IMR-90 (cell line): ENCODE measurements around the gene ADM2. TPM values are rescaled to one million over a fixed set of nuclear protein-coding genes. Genes with fewer than 3 reads are reported as not detected.

Source experiments
- ATAC-seq: fragments of 200-7000 bp; cut with Tn5 transposase; 2 replicates; pipeline ENCODE4 v1.9.1; 2020; ENCODE audit warnings: low read depth, mild to moderate bottlenecking, moderate library complexity
- BruUV-seq: library from RNA; stranded (reverse); fragments of 400-500 nt; replicated peaks from 2 replicates; lab custom pipeline; 2021; lab: Mats Ljungman, UMichigan
- CTCF ChIA-PET: fragments of 300-600 bp; formaldehyde crosslinking; extraction: SDS; loops from one replicate; lab custom pipeline; 2021; ENCODE audit warnings: antibody characterized with exemption; lab: Yijun Ruan, JAX
- POLR2A ChIA-PET: fragments of 300-600 bp; sonication (Branson Sonifier 250); formaldehyde crosslinking; loops from one replicate; lab custom pipeline; 2022; ENCODE audit warnings: antibody characterized with exemption; ENCODE audit not compliant: unreplicated experiment; lab: Charles Lee
- DNase-seq: peaks from one replicate; pipeline ENCODE4 v3.0.0; 2013
- H2AFZ ChIP-seq: replicated peaks from 2 replicates; pipeline ENCODE3; 2013; ENCODE audit warnings: low read length, mild to moderate bottlenecking; ENCODE audit not compliant: poor library complexity
- H2AK5ac ChIP-seq: 2 replicates; pipeline ENCODE4 v1.6.1; 2013; ENCODE audit warnings: low read depth, low read length, inconsistent platforms
- H2AK9ac ChIP-seq: replicated peaks from 2 replicates; pipeline ENCODE3; 2013; ENCODE audit warnings: mild to moderate bottlenecking, low read depth, low read length, moderate library complexity; ENCODE audit not compliant: poor library complexity
- H2BK120ac ChIP-seq: 2 replicates; pipeline ENCODE4 v1.6.1; 2013; ENCODE audit warnings: low read depth, low read length, inconsistent platforms
- H2BK15ac ChIP-seq: 3 replicates; pipeline ENCODE4 v1.6.1; 2013; ENCODE audit warnings: low read depth, low read length, inconsistent platforms
- H2BK20ac ChIP-seq: 2 replicates; pipeline ENCODE4 v1.6.1; 2013; ENCODE audit warnings: low read depth, mild to moderate bottlenecking, inconsistent platforms, low read length, moderate library complexity
- H2BK5ac ChIP-seq: 2 replicates; pipeline ENCODE4 v1.6.1; 2013; ENCODE audit warnings: mild to moderate bottlenecking, low read depth, low read length, inconsistent platforms; ENCODE audit not compliant: poor library complexity, severe bottlenecking
- H3K14ac ChIP-seq: replicated peaks from 2 replicates; pipeline ENCODE4 v1.6.1; 2013; ENCODE audit warnings: low read depth, low read length, inconsistent platforms
- H3K18ac ChIP-seq: 2 replicates; pipeline ENCODE4 v1.6.1; 2013; ENCODE audit warnings: low read depth, low read length, control low read depth
- H3K23ac ChIP-seq: 2 replicates; pipeline ENCODE4 v1.6.1; 2013; ENCODE audit warnings: low read depth, low read length, inconsistent platforms
- H3K27ac ChIP-seq: 2 replicates; pipeline ENCODE4 v1.5.1; 2013; ENCODE audit warnings: mild to moderate bottlenecking, control low read depth, low read length; ENCODE audit not compliant: insufficient read depth
- H3K27me3 ChIP-seq: 2 replicates; pipeline ENCODE4 v1.6.1; 2013; ENCODE audit warnings: low read length; ENCODE audit not compliant: control insufficient read depth, insufficient read depth
- H3K36me3 ChIP-seq: 2 replicates; pipeline ENCODE4 v1.6.1; 2013; ENCODE audit warnings: low read length, mixed read lengths; ENCODE audit not compliant: control insufficient read depth, insufficient read depth
- H3K4ac ChIP-seq: 2 replicates; pipeline ENCODE4 v1.6.1; 2013; ENCODE audit warnings: low read depth, low read length, inconsistent platforms
- H3K4me1 ChIP-seq: 2 replicates; pipeline ENCODE4 v1.6.1; 2013; ENCODE audit warnings: low read length, mixed read lengths; ENCODE audit not compliant: control insufficient read depth, insufficient read depth
- H3K4me2 ChIP-seq: 2 replicates; pipeline ENCODE4 v1.6.1; 2013; ENCODE audit warnings: low read depth, mild to moderate bottlenecking, control low read depth, low read length, moderate library complexity
- H3K4me3 ChIP-seq: 2 replicates; pipeline ENCODE4 v1.5.1; 2013; ENCODE audit warnings: low read depth, mild to moderate bottlenecking, control low read depth, low read length, moderate library complexity; ENCODE audit not compliant: insufficient read depth
- H3K56ac ChIP-seq: 2 replicates; pipeline ENCODE4 v1.6.1; 2013; ENCODE audit warnings: low read length, inconsistent platforms; ENCODE audit not compliant: insufficient read depth; ENCODE audit errors: extremely low read depth
- H3K79me1 ChIP-seq, 2 experiments: 2 replicates each; pipeline ENCODE4 v1.6.1; 2013; ENCODE audit warnings: low read length in 2 of 2, inconsistent platforms in 1 of 2, low read depth in 1 of 2
- H3K9ac ChIP-seq: 2 replicates; pipeline ENCODE4 v1.6.1; 2013; ENCODE audit warnings: low read depth, low read length, control low read depth
- H3K9me1 ChIP-seq: 2 replicates; pipeline ENCODE4 v1.6.1; 2013; ENCODE audit warnings: low read length, inconsistent platforms; ENCODE audit not compliant: insufficient read depth
- H3K9me3 ChIP-seq: 2 replicates; pipeline ENCODE4 v1.6.1; 2013; ENCODE audit warnings: low read length; ENCODE audit not compliant: control insufficient read depth, insufficient read depth
- H4K20me1 ChIP-seq: 2 replicates; pipeline ENCODE4 v1.6.1; 2013; ENCODE audit warnings: low read length, inconsistent platforms; ENCODE audit not compliant: insufficient read depth
- H4K5ac ChIP-seq: 2 replicates; pipeline ENCODE4 v1.6.1; 2013; ENCODE audit warnings: mild to moderate bottlenecking, low read depth, low read length, control low read depth
- H4K8ac ChIP-seq, 2 experiments: 2 replicates each; pipeline ENCODE4 v1.6.1; 2013; ENCODE audit warnings: low read depth in 2 of 2, low read length in 2 of 2, control low read depth in 1 of 2, inconsistent platforms in 1 of 2
- H4K91ac ChIP-seq: 2 replicates; pipeline ENCODE4 v1.6.1; 2013; ENCODE audit warnings: low read depth, low read length, inconsistent platforms; ENCODE audit not compliant: insufficient read depth
- CEBPB ChIP-seq: IDR thresholded peaks from 2 replicates; pipeline ENCODE4 v1.6.1; 2012; ENCODE audit warnings: low read depth, low read length, improper control_type of control experiment
- CHD1 ChIP-seq: IDR thresholded peaks from 2 replicates; pipeline ENCODE4 v1.6.1; 2012; ENCODE audit warnings: low read depth, low read length, improper control_type of control experiment
- FOS ChIP-seq: fragments of 150-350 bp; IDR thresholded peaks from 2 replicates; pipeline ENCODE4 v1.6.1; 2016; ENCODE audit warnings: low read depth, low read length
- NFE2L2 ChIP-seq: fragments of 150-350 bp; IDR thresholded peaks from 2 replicates; pipeline ENCODE4 v1.6.1; 2016; ENCODE audit warnings: low read depth, mild to moderate bottlenecking, low read length
- POLR2A ChIP-seq: IDR thresholded peaks from 2 replicates; pipeline ENCODE4 v1.6.1; 2012; ENCODE audit warnings: mild to moderate bottlenecking, low read depth, low read length
- RAD21 ChIP-seq: IDR thresholded peaks from 2 replicates; pipeline ENCODE4 v1.6.1; 2012; ENCODE audit warnings: low read length, improper control_type of control experiment
- RCOR1 ChIP-seq: IDR thresholded peaks from 2 replicates; pipeline ENCODE4 v1.6.1; 2012; ENCODE audit warnings: mild to moderate bottlenecking, low read length, improper control_type of control experiment; ENCODE audit not compliant: insufficient replicate concordance
- RFX5 ChIP-seq: IDR thresholded peaks from 2 replicates; pipeline ENCODE4 v1.8.0; 2012; ENCODE audit warnings: low read depth, mild to moderate bottlenecking, low read length, moderate library complexity
- SMC3 ChIP-seq: fragments of 150-350 bp; IDR thresholded peaks from 2 replicates; pipeline ENCODE4 v1.6.1; 2016; ENCODE audit warnings: low read depth, mild to moderate bottlenecking, antibody characterized with exemption, low read length, moderate library complexity
- USF2 ChIP-seq: fragments of 150-350 bp; IDR thresholded peaks from 2 replicates; pipeline ENCODE4 v1.6.1; 2017; ENCODE audit warnings: mild to moderate bottlenecking, antibody characterized with exemption, low read length, low read depth
- WGBS, 2 experiments: methylation state at CpG; one replicate each; pipeline versions ENCODE4 v1.1.5 to v1.1.7; 2013; ENCODE audit warnings: missing lambda C conversion rate in 2 of 2; ENCODE audit not compliant: insufficient read length in 1 of 2; ENCODE audit errors: extremely low coverage in 2 of 2; 5-methylcytosine and 5-hydroxymethylcytosine counted together
- dilution Hi-C: fragments of 300-500 bp; cut with HindIII; formaldehyde crosslinking; loops from one replicate; pipeline ENCODE4 v1.14.3; 2018; ENCODE audit warnings: low sequenced_read_pairs; ENCODE audit not compliant: unreplicated experiment
- in situ Hi-C: fragments of 300-500 bp; cut with MboI; formaldehyde crosslinking; loops from 3 replicates; pipeline ENCODE4 v1.14.3; 2019; ENCODE audit warnings: low sequenced_read_pairs, inconsistent platforms, mixed read lengths
- intact Hi-C: fragments of 100-400 bp; cut with micrococcal nuclease; formaldehyde crosslinking; loops from 2 replicates; pipeline ENCODE4 v1.10.0; 2022
- polyA plus RNA-seq, 3 experiments: library from polyadenylated mRNA; depleted of rRNA; stranded (reverse); fragments of >200 nt; gene quantifications; 2 replicates each; pipeline ENCODE4 v1.2.3, GENCODE V29; 2012; ENCODE audit warnings: low replicate concordance in 1 of 3
- total RNA-seq: library from RNA; depleted of rRNA; stranded (reverse); fragments of >200 nt; gene quantifications from 2 replicates; pipeline ENCODE4 v1.2.3, GENCODE V29; 2012

ADM2 gene
- total and polyA plus RNA-seq, 2 of the 4 experiments (the other 2 are of a cell fraction), result 0.18 to 2.3 TPM

- in situ Hi-C loops (no loop called here), dilution Hi-C loops (no loop called here), intact Hi-C loops (no loop called here)
- 97% methylated on average over 21 of the region's 24 CpGs; no CpG with 5 or more reads in 1 of the 2 experiments for WGBS, 2 experiments
- H3K4me1 ChIP-seq, result no peaks in the 10 kb centered on the region
- no peak overlapping the region for H4K5ac ChIP-seq
- H2AK9ac ChIP-seq, result no peak overlapping the region
- H4K91ac ChIP-seq, result no peak overlapping the region
- no peak overlapping the region for H3K14ac ChIP-seq
- POLR2A ChIA-PET, result no interaction called here
- H3K4me3 ChIP-seq, result no peak overlapping the region
- no peak overlapping the region for H2BK15ac ChIP-seq
- H3K9me1 ChIP-seq, result no peaks in the 10 kb centered on the region
- no peaks in the 10 kb centered on the region; the same call in 1 of the 2 replicates for H4K20me1 ChIP-seq
- no peak overlapping the region for H4K8ac ChIP-seq
- no peaks in the 10 kb centered on the region for H3K9me3 ChIP-seq
- no TSS peak for BruUV-seq
- H3K27me3 ChIP-seq, result no peaks in the 10 kb centered on the region
- no peak overlapping the region for H3K9ac ChIP-seq
- no peak overlapping the region for H2BK20ac ChIP-seq
- peaks cover 76% of the 10 kb centered on the region for H3K36me3 ChIP-seq
- CTCF ChIA-PET, result no interaction called here
- DNase-seq, result no peak
- no peak overlapping the region for H3K18ac ChIP-seq
- no peak overlapping the region for H3K4me2 ChIP-seq
- no peak overlapping the region for H3K27ac ChIP-seq
- no peaks in the 10 kb centered on the region; a peak in 1 of 4 replicates for H3K79me1 ChIP-seq
- ATAC-seq, result no peak
- no peak overlapping the region for H2AFZ ChIP-seq
- no peak overlapping the region for H2AK5ac ChIP-seq
- no peak overlapping the region for H3K4ac ChIP-seq
- no peak overlapping the region for H2BK120ac ChIP-seq
- no peak overlapping the region for H3K56ac ChIP-seq
- H3K23ac ChIP-seq, result no peak overlapping the region
- TF ChIP-seq NFE2L2, result no peak
- TF ChIP-seq USF2, result no peak
- no peak for TF ChIP-seq SMC3
- TF ChIP-seq RFX5, result no peak
- no peak for TF ChIP-seq RCOR1
- no peak for TF ChIP-seq FOS
- no peak for TF ChIP-seq CEBPB
- TF ChIP-seq POLR2A, result no peak
- no peak for TF ChIP-seq CHD1
- no peak for TF ChIP-seq RAD21
- no peak overlapping the region for H2BK5ac ChIP-seq
These were observed 46.5 kb upstream of the ADM2 start for GRCh38 chr22:50434849-50435248.
